ENCODE data around the gene OR2H1. TPM values are rescaled to one million over a fixed set of nuclear protein-coding genes. Genes with fewer than 3 reads are reported as not detected.

The OR2H1 gene
- total RNA-seq, 4 donors from 2014 or later, result not detected

DNA sequence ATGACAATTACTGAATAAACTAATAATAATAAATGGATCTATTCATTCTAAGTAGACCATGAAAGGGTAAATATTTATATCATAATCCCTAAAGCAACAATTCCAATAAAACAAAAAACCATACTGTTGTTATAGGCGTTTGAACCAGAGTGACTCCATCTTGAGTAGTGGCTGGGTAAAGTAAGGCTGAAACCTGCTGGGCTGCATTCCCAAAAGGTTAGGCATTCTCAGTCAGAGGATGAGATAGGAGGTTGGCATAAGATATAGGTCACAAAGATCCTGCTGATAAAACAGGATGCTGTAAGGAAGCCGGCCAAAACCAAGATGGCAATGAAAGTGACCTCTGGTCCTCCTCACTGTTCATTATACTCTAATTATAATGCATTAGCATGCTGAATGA lies 8.3 kb downstream of the OR2H1 start:
- ATAC-seq (no peak), DNase-seq (no peak)
- no peaks in the 10 kb centered on the region for H3K36me3 ChIP-seq
- intact Hi-C loops (cut with DNase I; ENCODE audit: low total_unique reads) (no loop called here), in situ Hi-C loops (cut with MboI; ENCODE audit: low sequenced_read_pairs in 4 of 4) (no loop called here)
- H3K27me3 ChIP-seq, result no peaks in the 10 kb centered on the region
- H3K27ac ChIP-seq, result no peak overlapping the region
- H3K4me1 ChIP-seq, result no peaks in the 10 kb centered on the region
- H3K4me3 ChIP-seq, result no peak overlapping the region
- no peak for TF ChIP-seq POLR2A (IDR thresholded peaks at IDR 0.05)
- no peak for TF ChIP-seq CTCF (IDR thresholded peaks at IDR 0.05 in 4 of 5, conservative IDR thresholded peaks at IDR 0.05 in 1 of 5)
- H3K9me3 ChIP-seq, result no peaks in the 10 kb centered on the region

- no peaks in the 10 kb centered on the region for H3K36me3 ChIP-seq
- TF ChIP-seq POLR2A (IDR thresholded peaks at IDR 0.05) (no peak), CTCF (IDR thresholded peaks at IDR 0.05 in 4 of 5, conservative IDR thresholded peaks at IDR 0.05 in 1 of 5) (no peak)
- H3K4me3 ChIP-seq, result no peak overlapping the region
- no peaks in the 10 kb centered on the region for H3K27me3 ChIP-seq
- H3K9me3 ChIP-seq, result no peaks in the 10 kb centered on the region
- intact Hi-C loops (cut with DNase I; ENCODE audit: low total_unique reads), result no loop called here
- DNase-seq, result no peak
- no peak overlapping the region for H3K27ac ChIP-seq
- in situ Hi-C loops (cut with MboI; ENCODE audit: low sequenced_read_pairs in 4 of 4), result no loop called here
- ATAC-seq, result no peak
- H3K4me1 ChIP-seq, result no peaks in the 10 kb centered on the region
These were observed 8.8 kb downstream of the OR2H1 start for GRCh38 chr6:29465801-29466200.

DNA sequence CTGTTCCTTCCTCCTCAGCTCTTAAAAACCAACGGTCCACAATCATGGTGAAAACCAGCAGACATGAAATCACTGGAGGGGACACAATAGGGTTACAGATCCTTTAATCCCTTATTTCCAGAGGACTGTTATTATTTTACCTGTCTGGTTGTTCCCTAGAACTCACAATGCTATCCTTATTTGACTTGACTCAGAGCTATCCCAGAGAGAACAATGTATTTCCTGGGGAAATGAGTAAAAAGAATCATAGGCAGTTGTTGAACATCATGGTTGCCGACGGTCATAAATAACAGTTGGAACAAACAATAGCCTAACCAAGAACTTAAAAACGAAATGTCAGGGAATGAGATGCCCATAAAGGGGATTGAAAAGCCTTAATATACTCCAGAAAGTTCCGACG lies 9.3 kb downstream of the OR2H1 start:
- intact Hi-C loops (cut with DNase I; ENCODE audit: low total_unique reads), result no loop called here

DNA sequence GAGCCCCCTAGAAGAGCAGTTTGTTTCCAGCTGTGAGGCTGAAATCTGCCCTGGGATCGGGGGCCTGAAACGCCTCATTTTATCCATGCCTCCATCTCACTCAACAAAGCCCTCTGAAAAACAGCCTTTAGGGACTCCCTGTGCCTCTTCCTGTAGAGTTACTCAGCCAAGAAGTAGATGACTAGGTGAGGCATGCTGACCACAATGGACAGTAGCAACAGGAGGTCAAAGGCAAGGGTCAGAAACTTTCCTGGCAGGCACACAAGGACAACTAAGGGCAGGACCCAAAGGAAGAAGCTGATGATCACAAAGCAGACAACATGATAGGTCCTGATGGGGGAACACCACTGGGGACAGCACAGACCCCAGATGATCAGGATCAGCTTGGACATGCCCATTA lies 18.0 kb downstream of the OR2H1 start:
- DNase-seq, result no peak
- in situ Hi-C loops (cut with MboI; ENCODE audit: low sequenced_read_pairs in 4 of 4), result no loop called here
- Histone ChIP-seq H3K36me3 (no peaks in the 10 kb centered on the region), H3K4me3 (no peak overlapping the region), H3K27me3 (no peaks in the 10 kb centered on the region), H3K4me1 (no peaks in the 10 kb centered on the region), H3K9me3 (no peaks in the 10 kb centered on the region), H3K27ac (no peak overlapping the region)
- ATAC-seq, result no peak
- no peak for TF ChIP-seq POLR2A (IDR thresholded peaks at IDR 0.05)
- TF ChIP-seq CTCF (IDR thresholded peaks at IDR 0.05 in 4 of 5, conservative IDR thresholded peaks at IDR 0.05 in 1 of 5), result no peak
- intact Hi-C loops (cut with DNase I; ENCODE audit: low total_unique reads), result no loop called here

More for the DNA sequence above, 9.3 kb downstream of the OR2H1 start:
- TF ChIP-seq POLR2A (IDR thresholded peaks at IDR 0.05) (no peak), CTCF (IDR thresholded peaks at IDR 0.05 in 4 of 5, conservative IDR thresholded peaks at IDR 0.05 in 1 of 5) (no peak)
- no peak overlapping the region for H3K4me3 ChIP-seq
- no peaks in the 10 kb centered on the region for H3K9me3 ChIP-seq
- ATAC-seq, result no peak
- in situ Hi-C loops (cut with MboI; ENCODE audit: low sequenced_read_pairs in 4 of 4), result no loop called here
- DNase-seq, result no peak
- H3K36me3 ChIP-seq, result no peaks in the 10 kb centered on the region
- no peaks in the 10 kb centered on the region for H3K4me1 ChIP-seq
- H3K27ac ChIP-seq, result no peak overlapping the region
- H3K27me3 ChIP-seq, result no peaks in the 10 kb centered on the region

DNA sequence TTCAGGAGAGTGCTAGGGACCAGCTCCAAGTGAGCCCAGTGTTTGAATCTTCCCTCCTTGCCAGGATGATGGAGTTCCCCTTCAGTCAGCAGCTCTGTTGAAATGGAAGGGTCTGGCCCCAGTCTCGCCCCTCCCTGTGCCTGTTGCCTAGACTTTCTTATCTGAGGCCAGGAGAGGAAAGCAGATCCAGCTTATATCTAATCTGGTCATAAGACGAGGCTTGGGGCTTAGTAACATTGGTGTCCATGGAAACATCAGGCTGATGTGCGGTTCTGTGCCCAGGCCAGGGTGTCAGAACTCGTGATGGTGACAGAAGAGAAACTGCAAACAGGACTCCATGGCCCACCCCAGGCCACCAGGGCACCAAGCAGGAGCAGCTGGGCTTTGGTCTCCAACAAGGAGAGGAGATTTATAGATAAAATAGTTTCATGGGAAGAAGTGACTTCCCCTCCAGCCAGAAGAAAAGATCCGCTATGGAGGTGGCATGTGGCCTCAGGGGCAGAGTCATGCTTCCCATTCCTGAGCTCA lies 21.0 kb downstream of the OR2H1 start:
- H3K36me3 ChIP-seq, result no peaks in the 10 kb centered on the region
- in situ Hi-C loops (cut with MboI; ENCODE audit: low sequenced_read_pairs in 4 of 4), result no loop called here
- no peaks in the 10 kb centered on the region for H3K9me3 ChIP-seq
- DNase-seq, result no peak
- no peak overlapping the region for H3K27ac ChIP-seq
- no peaks in the 10 kb centered on the region for H3K4me1 ChIP-seq
- TF ChIP-seq POLR2A (IDR thresholded peaks at IDR 0.05) (no peak), CTCF (IDR thresholded peaks at IDR 0.05 in 4 of 5, conservative IDR thresholded peaks at IDR 0.05 in 1 of 5) (no peak)
- no peak for ATAC-seq
- H3K4me3 ChIP-seq, result no peak overlapping the region
- no peaks in the 10 kb centered on the region for H3K27me3 ChIP-seq
- intact Hi-C loops (cut with DNase I; ENCODE audit: low total_unique reads), result no loop called here

Data from gastrocnemius medialis (tissue), 4 donors.